GM12801 (cell line): ENCODE data around the gene FGFR1OP2.

Experiments used
- CTCF ChIP-seq: IDR thresholded peaks from one replicate; pipeline ENCODE4 v1.5.1; 2011; ENCODE audit warnings: control low read depth; ENCODE audit not compliant: insufficient read length; ENCODE audit errors: extremely low read depth

Gene FGFR1OP2

GRCh38 chr12:26978801-26979200, 40.5 kb downstream of the FGFR1OP2 start:
- TF ChIP-seq CTCF, result no peak

GRCh38 chr12:26979733-26980132, 41.5 kb downstream of the FGFR1OP2 start:
- TF ChIP-seq CTCF, result no peak

- TF ChIP-seq CTCF, result no peak
Measured at GRCh38 chr12:26982866-26983265, 44.6 kb downstream of the FGFR1OP2 start.

- no peak for TF ChIP-seq CTCF
Measured at GRCh38 chr12:26987634-26988424, 49.6 kb downstream of the FGFR1OP2 start.

- no peak for TF ChIP-seq CTCF
Measured at GRCh38 chr12:26988703-26989102, 50.4 kb downstream of the FGFR1OP2 start.

GRCh38 chr12:26989873-26990272, 51.6 kb downstream of the FGFR1OP2 start:
- no peak for TF ChIP-seq CTCF

- no peak for TF ChIP-seq CTCF
Measured at GRCh38 chr12:26991826-26992225, 53.6 kb downstream of the FGFR1OP2 start.

- TF ChIP-seq CTCF, result no peak
Measured at GRCh38 chr12:26994109-26994508, 55.8 kb downstream of the FGFR1OP2 start.
